HCT116 (cell line): Measurements from ENCODE around the gene EIF4G3. TPM values are rescaled to one million over a fixed set of nuclear protein-coding genes. Genes with fewer than 3 reads are reported as not detected.

ENCODE experiments used
- ATAC-seq: fragments of 200-7000 bp; cut with Tn5 transposase; 2 replicates; pipeline ENCODE4 v1.9.1; 2020; ENCODE audit warnings: mild to moderate bottlenecking, moderate library complexity
- BruUV-seq: library from RNA; stranded (reverse); fragments of 400-500 nt; replicated peaks from 2 replicates; lab custom pipeline; 2021; lab: Mats Ljungman, UMichigan
- CTCF ChIA-PET: fragments of 300-600 bp; sonication (Branson Sonifier 250); formaldehyde crosslinking; loops from one replicate; lab custom pipeline; 2021; ENCODE audit warnings: antibody characterized with exemption; lab: Charles Lee
- POLR2A ChIA-PET: fragments of 300-600, 350-600 bp; sonication (Branson Sonifier 250); formaldehyde crosslinking; loops from one replicate; lab custom pipeline; 2021; ENCODE audit warnings: antibody characterized with exemption; lab: Charles Lee
- RAD21 ChIA-PET, 2 experiments: fragments of 300-600 bp; sonication (Branson Sonifier 250); formaldehyde crosslinking; loops; one replicate each; lab custom pipeline; 2023; ENCODE audit warnings: low total read pairs in 2 of 2; ENCODE audit not compliant: uncharacterized antibody in 2 of 2, unreplicated experiment in 2 of 2, low non-redundant PET in 1 of 2; lab: Charles Lee
- DNase-seq: peaks from one replicate; pipeline ENCODE4 v3.0.0-alpha.2; 2010; ENCODE audit warnings: low read depth, low spot score
- H2AFZ ChIP-seq: fragments of 200-600 bp; shearing (Covaris generic), sonication (generic); 2 replicates; pipeline ENCODE4 v1.6.1; 2017; ENCODE audit warnings: low read depth, mixed run types, mixed read lengths, antibody characterized with exemption, low read length; ENCODE audit not compliant: poor library complexity, severe bottlenecking
- H3K27ac ChIP-seq: 2 replicates; pipeline ENCODE4 v1.5.1; 2012; ENCODE audit warnings: low read depth, low read length
- H3K27me3 ChIP-seq: fragments of 200-600 bp; sonication (generic); 2 replicates; pipeline ENCODE4 v1.6.1; 2016; ENCODE audit warnings: mixed run types, low read length, mixed read lengths; ENCODE audit not compliant: insufficient read depth
- H3K36me3 ChIP-seq, 2 experiments: fragments of 200-500 bp in 1 of 2; fragments of 200-600 bp in 1 of 2; sonication (Bioruptor generic) in 1 of 2; sonication (generic) in 1 of 2; 2 replicates each; pipeline versions ENCODE4 v1.5.1 to v1.6.1; 2014 to 2016; ENCODE audit warnings: low read length in 2 of 2, inconsistent platforms in 1 of 2, mixed read lengths in 1 of 2, mixed run types in 1 of 2; ENCODE audit not compliant: insufficient read depth in 2 of 2, control insufficient read depth in 1 of 2
- H3K4me1 ChIP-seq, 2 experiments: fragments of 200-600 bp in 1 of 2; sonication (generic) in 1 of 2; 2 replicates each; pipeline versions ENCODE4 v1.5.1 to v1.6.1; 2012 to 2017; ENCODE audit warnings: low read length in 2 of 2, inconsistent platforms in 1 of 2, mild to moderate bottlenecking in 1 of 2, mixed read lengths in 1 of 2, mixed run types in 1 of 2, moderate library complexity in 1 of 2; ENCODE audit not compliant: insufficient read depth in 2 of 2, control insufficient read depth in 1 of 2
- H3K4me2 ChIP-seq: fragments of 200-600 bp; sonication (generic); 2 replicates; pipeline ENCODE4 v1.6.1; 2017; ENCODE audit warnings: mixed run types, low read length, mixed read lengths
- H3K4me3 ChIP-seq, 2 experiments: fragments of 200-600 bp in 1 of 2; sonication (generic) in 1 of 2; replicated peaks in 1 of 2; 2 replicates each; pipeline ENCODE4 v1.5.1; 2011 to 2016; ENCODE audit warnings: low read length in 2 of 2, control low read depth in 1 of 2, low read depth in 1 of 2, mild to moderate bottlenecking in 1 of 2, mixed read lengths in 1 of 2, mixed run types in 1 of 2
- H3K79me2 ChIP-seq: fragments of 200-600 bp; sonication (generic); 2 replicates; pipeline ENCODE4 v1.6.1; 2017; ENCODE audit warnings: mild to moderate bottlenecking, mixed run types, low read length, moderate library complexity, mixed read lengths; ENCODE audit not compliant: insufficient read depth
- H3K9ac ChIP-seq: fragments of 200-600 bp; sonication (generic); 2 replicates; pipeline ENCODE4 v1.6.1; 2016; ENCODE audit warnings: low read length, mixed read lengths
- H3K9me2 ChIP-seq: fragments of 200-600 bp; sonication (generic), shearing (Covaris generic); 2 replicates; pipeline ENCODE4 v1.6.1; 2017; ENCODE audit warnings: mixed run types, mild to moderate bottlenecking, moderate library complexity; ENCODE audit not compliant: insufficient read depth
- H3K9me3 ChIP-seq, 2 experiments: fragments of 200-500 bp in 1 of 2; fragments of 200-600 bp in 1 of 2; sonication (Bioruptor generic) in 1 of 2; sonication (generic) in 1 of 2; 2 replicates each; pipeline ENCODE4 v1.6.1; 2014 to 2017; ENCODE audit warnings: low read length in 2 of 2, mixed read lengths in 2 of 2, inconsistent platforms in 1 of 2, low read depth in 1 of 2, mild to moderate bottlenecking in 1 of 2, mixed run types in 1 of 2, moderate library complexity in 1 of 2; ENCODE audit not compliant: control insufficient read depth in 1 of 2, insufficient read depth in 1 of 2
- H4K20me1 ChIP-seq: fragments of 200-600 bp; sonication (generic), shearing (Covaris generic); 2 replicates; pipeline ENCODE4 v1.6.1; 2017; ENCODE audit warnings: mixed run types, mild to moderate bottlenecking, moderate library complexity; ENCODE audit not compliant: insufficient read depth
- CBX3 ChIP-seq: IDR thresholded peaks from 2 replicates; pipeline ENCODE4 v1.6.1; 2012; ENCODE audit warnings: low read depth
- CEBPB ChIP-seq: IDR thresholded peaks from 2 replicates; pipeline ENCODE4 v1.6.1; 2012; ENCODE audit warnings: low read depth
- EGR1 ChIP-seq: IDR thresholded peaks from 2 replicates; pipeline ENCODE4 v1.6.1; 2012; ENCODE audit warnings: low read depth
- ELF1 ChIP-seq: IDR thresholded peaks from 2 replicates; pipeline ENCODE4 v1.6.1; 2012; ENCODE audit warnings: low read depth, borderline replicate concordance
- EZH2 ChIP-seq: fragments of 200-600 bp; sonication (generic); IDR thresholded peaks from 2 replicates; pipeline ENCODE4 v1.6.1; 2017; ENCODE audit warnings: antibody characterized with exemption, mixed run types
- EZH2phosphoT487 ChIP-seq: fragments of 200-600 bp; IDR thresholded peaks from 2 replicates; pipeline ENCODE4 v1.6.1; 2018; ENCODE audit warnings: antibody characterized with exemption, borderline replicate concordance
- FOSL1 ChIP-seq: IDR thresholded peaks from 2 replicates; pipeline ENCODE4 v1.6.1; 2012; ENCODE audit warnings: low read depth
- JUND ChIP-seq: IDR thresholded peaks from 2 replicates; pipeline ENCODE4 v1.6.1; 2012
- POLR2A ChIP-seq: IDR thresholded peaks from 2 replicates; pipeline ENCODE4 v1.7.0; 2011; ENCODE audit warnings: borderline replicate concordance; ENCODE audit not compliant: insufficient read depth, insufficient read length; ENCODE audit errors: extremely low read depth
- POLR2AphosphoS5 ChIP-seq: IDR thresholded peaks from 2 replicates; pipeline ENCODE4 v1.6.1; 2011; ENCODE audit warnings: mild to moderate bottlenecking, low read depth, low read length, moderate library complexity
- SP1 ChIP-seq: IDR thresholded peaks from 2 replicates; pipeline ENCODE4 v1.6.1; 2012; ENCODE audit warnings: low read depth
- SRF ChIP-seq: IDR thresholded peaks from 2 replicates; pipeline ENCODE4 v1.6.1; 2012; ENCODE audit warnings: low read depth
- TCF7L2 ChIP-seq: IDR thresholded peaks from 2 replicates; pipeline ENCODE4 v1.7.0; 2011; ENCODE audit warnings: borderline replicate concordance, inconsistent platforms; ENCODE audit not compliant: insufficient read depth, insufficient read length; ENCODE audit errors: extremely low read depth
- YY1 ChIP-seq: IDR thresholded peaks from 2 replicates; pipeline ENCODE4 v1.6.1; 2011; ENCODE audit warnings: low read length, low read depth, moderate library complexity, mild to moderate bottlenecking; ENCODE audit not compliant: insufficient replicate concordance; ENCODE audit errors: extremely low read depth
- ZFX ChIP-seq: fragments of 450-650 bp; IDR thresholded peaks from 2 replicates; pipeline ENCODE4 v1.6.1; 2017
- ZNF274 ChIP-seq: fragments of 200-500 bp; sonication (Bioruptor generic); IDR thresholded peaks from 2 replicates; pipeline ENCODE4 v1.6.1; 2014; ENCODE audit warnings: mild to moderate bottlenecking, low read depth, low read length, inconsistent platforms
- intact Hi-C: fragments of 100-400 bp; cut with micrococcal nuclease; formaldehyde crosslinking; loops from 2 replicates; pipeline ENCODE4 v1.10.0; 2022
- total RNA-seq: library from RNA; stranded (reverse); gene quantifications from one replicate; pipeline ENCODE4 v1.2.1, GENCODE V29; 2021; ENCODE audit not compliant: unreplicated experiment
- TF ChIP-seq, protein P1 (sequence below), 3 experiments: fragments of 200-600 bp in 1 of 3; sonication (generic) in 1 of 3; IDR thresholded peaks in 2 of 3; conservative IDR thresholded peaks in 1 of 3; 2 replicates each; pipeline ENCODE4 v1.5.1; 2012 to 2017; ENCODE audit warnings: low read depth in 2 of 3, low read length in 2 of 3, antibody characterized with exemption in 1 of 3, borderline replicate concordance in 1 of 3, control low read depth in 1 of 3, mild to moderate bottlenecking in 1 of 3, mixed read lengths in 1 of 3, mixed run types in 1 of 3, moderate library complexity in 1 of 3; ENCODE audit not compliant: insufficient read depth in 1 of 3
- TF ChIP-seq, protein P2 (sequence below): IDR thresholded peaks from 2 replicates; pipeline ENCODE4 v1.6.1; 2012; ENCODE audit warnings: low read depth
- TF ChIP-seq, protein P3 (sequence below): IDR thresholded peaks from 2 replicates; pipeline ENCODE4 v1.6.1; 2012
- TF ChIP-seq, protein P4 (sequence below): IDR thresholded peaks from 2 replicates; pipeline ENCODE4 v1.6.1; 2011; ENCODE audit warnings: mild to moderate bottlenecking, low read length, moderate library complexity; ENCODE audit not compliant: insufficient replicate concordance; ENCODE audit errors: extremely low read depth

EIF4G3 gene
- total RNA-seq, 1 experiment from 2014 or later = 40.1 TPM

DNA sequence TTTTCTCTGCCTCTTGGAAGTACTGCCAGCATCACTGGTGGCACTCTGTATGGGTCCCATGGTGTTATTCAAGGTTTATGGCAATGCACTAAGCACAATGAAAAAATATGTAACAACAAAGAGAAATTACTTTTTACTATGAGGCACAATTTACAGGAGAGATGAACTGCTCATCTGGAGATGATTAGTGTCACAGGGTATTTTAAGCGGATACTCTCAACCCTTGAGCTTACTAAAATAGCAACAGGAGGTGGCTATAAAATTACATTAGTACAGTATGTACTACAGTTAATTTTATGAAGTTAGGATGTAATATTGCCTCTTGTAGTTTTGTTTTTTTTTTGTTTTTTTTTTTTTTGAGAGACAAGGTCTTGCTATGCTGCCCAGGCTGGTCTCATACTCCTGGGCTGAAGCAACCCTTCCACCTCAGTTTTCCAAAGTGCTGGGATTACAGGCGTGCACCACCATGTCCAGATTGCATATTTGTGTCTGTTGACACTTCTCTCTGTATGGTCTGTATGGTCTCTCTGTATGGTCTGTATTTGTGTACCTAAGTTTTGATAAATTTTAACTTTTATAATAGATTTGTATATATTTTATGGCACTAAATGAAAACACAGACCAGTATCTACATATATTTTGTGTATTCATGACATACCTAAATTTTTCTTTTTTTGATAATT lies 214.0 kb downstream of the EIF4G3 start:
- no peaks in the 10 kb centered on the region for H3K79me2 ChIP-seq
- H3K36me3 ChIP-seq = no peaks in the 10 kb centered on the region
- RAD21 ChIA-PET = no interaction called here
- ATAC-seq = no peak
- H2AFZ ChIP-seq = no peak overlapping the region
- DNase-seq = no peak
- H3K4me3 ChIP-seq = no peak overlapping the region
- no peak overlapping the region for H3K9ac ChIP-seq
- TF ChIP-seq EZH2 (no peak), SRF (no peak), TCF7L2 (no peak), CEBPB (no peak), EZH2phosphoT487 (no peak), CBX3 (no peak), FOSL1 (no peak), EGR1 (no peak), ZNF274 (no peak), ZFX (no peak), YY1 (no peak), ELF1 (no peak), JUND (no peak), POLR2A (no peak), SP1 (no peak), POLR2AphosphoS5 (no peak)
- TF ChIP-seq, protein P1, sequence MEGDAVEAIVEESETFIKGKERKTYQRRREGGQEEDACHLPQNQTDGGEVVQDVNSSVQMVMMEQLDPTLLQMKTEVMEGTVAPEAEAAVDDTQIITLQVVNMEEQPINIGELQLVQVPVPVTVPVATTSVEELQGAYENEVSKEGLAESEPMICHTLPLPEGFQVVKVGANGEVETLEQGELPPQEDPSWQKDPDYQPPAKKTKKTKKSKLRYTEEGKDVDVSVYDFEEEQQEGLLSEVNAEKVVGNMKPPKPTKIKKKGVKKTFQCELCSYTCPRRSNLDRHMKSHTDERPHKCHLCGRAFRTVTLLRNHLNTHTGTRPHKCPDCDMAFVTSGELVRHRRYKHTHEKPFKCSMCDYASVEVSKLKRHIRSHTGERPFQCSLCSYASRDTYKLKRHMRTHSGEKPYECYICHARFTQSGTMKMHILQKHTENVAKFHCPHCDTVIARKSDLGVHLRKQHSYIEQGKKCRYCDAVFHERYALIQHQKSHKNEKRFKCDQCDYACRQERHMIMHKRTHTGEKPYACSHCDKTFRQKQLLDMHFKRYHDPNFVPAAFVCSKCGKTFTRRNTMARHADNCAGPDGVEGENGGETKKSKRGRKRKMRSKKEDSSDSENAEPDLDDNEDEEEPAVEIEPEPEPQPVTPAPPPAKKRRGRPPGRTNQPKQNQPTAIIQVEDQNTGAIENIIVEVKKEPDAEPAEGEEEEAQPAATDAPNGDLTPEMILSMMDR (IDR thresholded peaks at IDR 0.05 in 2 of 3, conservative IDR thresholded peaks at IDR 0.05 in 1 of 3; ENCODE audit: borderline replicate concordance in 1 of 3, insufficient read depth in 1 of 3, low read depth in 2 of 3, low read length in 2 of 3) = no peak
- TF ChIP-seq, protein P2, sequence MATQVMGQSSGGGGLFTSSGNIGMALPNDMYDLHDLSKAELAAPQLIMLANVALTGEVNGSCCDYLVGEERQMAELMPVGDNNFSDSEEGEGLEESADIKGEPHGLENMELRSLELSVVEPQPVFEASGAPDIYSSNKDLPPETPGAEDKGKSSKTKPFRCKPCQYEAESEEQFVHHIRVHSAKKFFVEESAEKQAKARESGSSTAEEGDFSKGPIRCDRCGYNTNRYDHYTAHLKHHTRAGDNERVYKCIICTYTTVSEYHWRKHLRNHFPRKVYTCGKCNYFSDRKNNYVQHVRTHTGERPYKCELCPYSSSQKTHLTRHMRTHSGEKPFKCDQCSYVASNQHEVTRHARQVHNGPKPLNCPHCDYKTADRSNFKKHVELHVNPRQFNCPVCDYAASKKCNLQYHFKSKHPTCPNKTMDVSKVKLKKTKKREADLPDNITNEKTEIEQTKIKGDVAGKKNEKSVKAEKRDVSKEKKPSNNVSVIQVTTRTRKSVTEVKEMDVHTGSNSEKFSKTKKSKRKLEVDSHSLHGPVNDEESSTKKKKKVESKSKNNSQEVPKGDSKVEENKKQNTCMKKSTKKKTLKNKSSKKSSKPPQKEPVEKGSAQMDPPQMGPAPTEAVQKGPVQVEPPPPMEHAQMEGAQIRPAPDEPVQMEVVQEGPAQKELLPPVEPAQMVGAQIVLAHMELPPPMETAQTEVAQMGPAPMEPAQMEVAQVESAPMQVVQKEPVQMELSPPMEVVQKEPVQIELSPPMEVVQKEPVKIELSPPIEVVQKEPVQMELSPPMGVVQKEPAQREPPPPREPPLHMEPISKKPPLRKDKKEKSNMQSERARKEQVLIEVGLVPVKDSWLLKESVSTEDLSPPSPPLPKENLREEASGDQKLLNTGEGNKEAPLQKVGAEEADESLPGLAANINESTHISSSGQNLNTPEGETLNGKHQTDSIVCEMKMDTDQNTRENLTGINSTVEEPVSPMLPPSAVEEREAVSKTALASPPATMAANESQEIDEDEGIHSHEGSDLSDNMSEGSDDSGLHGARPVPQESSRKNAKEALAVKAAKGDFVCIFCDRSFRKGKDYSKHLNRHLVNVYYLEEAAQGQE = no peak
- TF ChIP-seq, protein P3, sequence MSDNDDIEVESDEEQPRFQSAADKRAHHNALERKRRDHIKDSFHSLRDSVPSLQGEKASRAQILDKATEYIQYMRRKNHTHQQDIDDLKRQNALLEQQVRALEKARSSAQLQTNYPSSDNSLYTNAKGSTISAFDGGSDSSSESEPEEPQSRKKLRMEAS = no peak
- TF ChIP-seq, protein P4, sequence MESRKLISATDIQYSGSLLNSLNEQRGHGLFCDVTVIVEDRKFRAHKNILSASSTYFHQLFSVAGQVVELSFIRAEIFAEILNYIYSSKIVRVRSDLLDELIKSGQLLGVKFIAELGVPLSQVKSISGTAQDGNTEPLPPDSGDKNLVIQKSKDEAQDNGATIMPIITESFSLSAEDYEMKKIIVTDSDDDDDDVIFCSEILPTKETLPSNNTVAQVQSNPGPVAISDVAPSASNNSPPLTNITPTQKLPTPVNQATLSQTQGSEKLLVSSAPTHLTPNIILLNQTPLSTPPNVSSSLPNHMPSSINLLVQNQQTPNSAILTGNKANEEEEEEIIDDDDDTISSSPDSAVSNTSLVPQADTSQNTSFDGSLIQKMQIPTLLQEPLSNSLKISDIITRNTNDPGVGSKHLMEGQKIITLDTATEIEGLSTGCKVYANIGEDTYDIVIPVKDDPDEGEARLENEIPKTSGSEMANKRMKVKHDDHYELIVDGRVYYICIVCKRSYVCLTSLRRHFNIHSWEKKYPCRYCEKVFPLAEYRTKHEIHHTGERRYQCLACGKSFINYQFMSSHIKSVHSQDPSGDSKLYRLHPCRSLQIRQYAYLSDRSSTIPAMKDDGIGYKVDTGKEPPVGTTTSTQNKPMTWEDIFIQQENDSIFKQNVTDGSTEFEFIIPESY = no peak
- no peaks in the 10 kb centered on the region for H3K9me2 ChIP-seq
- no peak overlapping the region for H3K4me2 ChIP-seq
- no peaks in the 10 kb centered on the region for H4K20me1 ChIP-seq
- intact Hi-C loops = no loop called here
- BruUV-seq = no TSS peak
- no peak overlapping the region for H3K27ac ChIP-seq
- H3K27me3 ChIP-seq = no peaks in the 10 kb centered on the region
- no peaks in the 10 kb centered on the region for H3K9me3 ChIP-seq
- POLR2A ChIA-PET = no interaction called here
- no peaks in the 10 kb centered on the region; a peak in 1 of 4 replicates for H3K4me1 ChIP-seq
- CTCF ChIA-PET = no interaction called here
